Measurements from ENCODE around the gene NME4. TPM values are rescaled to one million over a fixed set of nuclear protein-coding genes. Genes with fewer than 3 reads are reported as not detected.
A peak's percentile ranks its signal among the peaks of the same experiment; 100 is the strongest.

The NME4 gene
- total and polyA plus RNA-seq, 11 donors, result 37.5 to 103 (median 73.8) TPM

GRCh38 chr16:430904-431303 is 33.9 kb downstream of the NME4 start:
- DNase-seq (no peak), ATAC-seq (no peak)
- Histone ChIP-seq H3K36me3 (peaks cover 0 to 20% (median 3%) of the 10 kb centered on the region in 9 donors), H3K4me1 (peaks cover 0 to 28% (median 17%) of the 10 kb centered on the region in 12 donors), H3K9me3 (no peaks in the 10 kb centered on the region), H3K27ac (no peak overlapping the region), H3K27me3 (no peaks in the 10 kb centered on the region), H3K4me3 (no peak overlapping the region)
- 96 to 98% (median 98%) methylated on average over 7 of the region's 7 CpGs for WGBS, 4 donors
- intact Hi-C loops (cut with DNase I), result loop anchor here in 1 of 10 donors (10.0 kb wide), 1 partner anchor 54 kb away; no protein-coding TSS in a partner anchor
- TF ChIP-seq CTCF (IDR thresholded peaks at IDR 0.05), result no peak
- no peak for TF ChIP-seq POLR2A (IDR thresholded peaks at IDR 0.05)

- intact Hi-C loops (cut with DNase I), result no loop called here
- DNase-seq (no peak), ATAC-seq (no peak)
- Histone ChIP-seq H3K27ac (no peak overlapping the region), H3K27me3 (no peaks in the 10 kb centered on the region), H3K36me3 (peaks cover 0 to 7% (median 0%) of the 10 kb centered on the region in 9 donors), H3K9me3 (no peaks in the 10 kb centered on the region), H3K4me3 (no peak overlapping the region), H3K4me1 (peaks cover 0 to 18% (median 0%) of the 10 kb centered on the region in 12 donors)
- no peak for TF ChIP-seq POLR2A (IDR thresholded peaks at IDR 0.05)
- TF ChIP-seq CTCF (IDR thresholded peaks at IDR 0.05), result no peak
- WGBS, 4 donors, result 81 to 92% (median 89%) methylated on average over 6 of the region's 6 CpGs
Observed at GRCh38 chr16:440627-441026, 43.6 kb downstream of the NME4 start.

- DNase-seq (no peak), ATAC-seq (no peak)
- no peaks in the 10 kb centered on the region for H3K27me3 ChIP-seq
- H3K4me1 ChIP-seq, result peaks cover 0 to 18% (median 0%) of the 10 kb centered on the region in 12 donors
- H3K9me3 ChIP-seq, result no peaks in the 10 kb centered on the region
- H3K36me3 ChIP-seq, result peaks cover 0 to 7% (median 0%) of the 10 kb centered on the region in 9 donors
- no peak overlapping the region for H3K27ac ChIP-seq
- no peak for TF ChIP-seq POLR2A (IDR thresholded peaks at IDR 0.05)
- TF ChIP-seq CTCF (IDR thresholded peaks at IDR 0.05), result no peak
- no peak overlapping the region for H3K4me3 ChIP-seq
- 93 to 99% (median 96%) methylated on average over 6 of the region's 6 CpGs for WGBS, 4 donors
- intact Hi-C loops (cut with DNase I), result no loop called here
Observed at GRCh38 chr16:441447-441846, 44.4 kb downstream of the NME4 start.

GRCh38 chr16:442976-443375 is 46.0 kb downstream of the NME4 start:
- 84 to 91% (median 85%) methylated on average over 6 of the region's 6 CpGs for WGBS, 4 donors
- Histone ChIP-seq H3K27me3 (no peaks in the 10 kb centered on the region), H3K36me3 (peaks cover 0 to 7% (median 0%) of the 10 kb centered on the region in 9 donors), H3K9me3 (no peaks in the 10 kb centered on the region), H3K4me3 (peak overlapping the region in 4 of 12 donors; percentile 6 to 33 (median 18)), H3K4me1 (peaks cover 0 to 18% (median 0%) of the 10 kb centered on the region in 12 donors), H3K27ac (peak overlapping the region in 1 of 12 donors; percentile 2)
- ATAC-seq (peak in 1 of 4 donors; percentile 33), DNase-seq (no peak)
- intact Hi-C loops (cut with DNase I), result no loop called here
- TF ChIP-seq CTCF (IDR thresholded peaks at IDR 0.05) (no peak), POLR2A (IDR thresholded peaks at IDR 0.05) (no peak)
